ENCODE results near the gene ETV2.

DNA sequence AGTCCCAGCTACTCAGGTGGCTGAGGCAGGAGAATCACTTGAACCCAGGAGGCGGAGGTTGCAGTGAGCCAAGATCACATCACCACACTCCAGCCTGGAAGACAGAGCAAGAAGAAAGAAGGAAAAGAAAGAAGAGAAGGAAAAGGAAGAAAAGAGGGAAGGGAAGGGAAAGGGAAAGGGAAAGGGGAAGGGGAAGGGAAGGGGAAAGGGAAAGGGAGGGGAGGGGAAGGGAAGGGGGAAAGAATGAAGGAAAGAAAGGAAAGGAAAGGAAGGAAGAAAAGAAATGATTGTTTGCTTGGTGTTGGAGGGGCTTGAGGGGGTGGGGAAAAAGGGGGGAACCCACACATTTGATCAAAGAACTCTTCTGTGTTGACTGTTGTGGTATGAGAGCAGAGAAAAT, 45.6 kb upstream of the ETV2 start:
- TF ChIP-seq CTCF (IDR thresholded peaks at IDR 0.05; ENCODE audit: insufficient read depth, low read depth, low read length) (no peak), EZH2 (IDR thresholded peaks at IDR 0.05; ENCODE audit: insufficient read depth, low read length) (no peak)
